GM12878 (cell line): ENCODE results near the gene SMIM14. TPM values are rescaled to one million over a fixed set of nuclear protein-coding genes. Genes with fewer than 3 reads are reported as not detected.

Experiments
- ATAC-seq: fragments of 200-7000 bp; cut with Tn5 transposase; 3 replicates; pipeline ENCODE4 v1.9.1; 2020; ENCODE audit warnings: mild to moderate bottlenecking, moderate library complexity
- BruUV-seq: library from RNA; stranded (reverse); fragments of 400-500 nt; replicated peaks from 2 replicates; lab custom pipeline; 2021; lab: Mats Ljungman, UMichigan
- CTCF ChIA-PET: fragments of 300-600 bp; sonication (Branson Sonifier 250); formaldehyde crosslinking; extraction: SDS; loops from one replicate; lab custom pipeline; 2021; ENCODE audit warnings: inconsistent platforms; lab: Yijun Ruan, JAX
- POLR2A ChIA-PET: fragments of 350-600 bp; formaldehyde crosslinking; extraction: SDS; loops from one replicate; lab custom pipeline; 2021; ENCODE audit warnings: inconsistent platforms; lab: Charles Lee
- RAD21 ChIA-PET: fragments of 300-600 bp; sonication (Branson Sonifier 250); formaldehyde crosslinking; loops from one replicate; lab custom pipeline; 2023; ENCODE audit warnings: antibody characterized with exemption; ENCODE audit not compliant: unreplicated experiment; lab: Charles Lee
- SMC1A ChIA-PET: fragments of 300-600 bp; sonication (Branson Sonifier 250); formaldehyde crosslinking; loops from one replicate; lab custom pipeline; 2023; ENCODE audit not compliant: unreplicated experiment, uncharacterized antibody; lab: Charles Lee
- DNase-seq: peaks from one replicate; pipeline ENCODE4 v3.0.0-alpha.2; 2011; ENCODE audit warnings: low read depth, low spot score
- FAIRE-seq: peaks from 3 replicates; lab custom pipeline; 2011; peaks lifted over from hg19 to GRCh38; lab: Jason Lieb, UNC
- H2AFZ ChIP-seq: 2 replicates; pipeline ENCODE4 v1.6.0; 2011; ENCODE audit warnings: low read depth, low read length, control low read depth; ENCODE audit not compliant: control insufficient read depth
- H3K27ac ChIP-seq: 2 replicates; pipeline ENCODE4 v1.5.1; 2011; ENCODE audit warnings: control low read depth; ENCODE audit not compliant: control insufficient read depth, insufficient read depth
- H3K27me3 ChIP-seq, 2 experiments: replicated peaks in 1 of 2; 2 replicates each; pipeline versions ENCODE4 v1.6.0 to v1.6.1; 2011; ENCODE audit warnings: low read length in 1 of 2; ENCODE audit not compliant: control insufficient read depth in 2 of 2, insufficient read depth in 2 of 2
- H3K36me3 ChIP-seq, 2 experiments: 2 replicates each; pipeline ENCODE4 v1.5.1; 2011; ENCODE audit warnings: low read length in 1 of 2; ENCODE audit not compliant: control insufficient read depth in 2 of 2, insufficient read depth in 2 of 2
- H3K4me1 ChIP-seq: 2 replicates; pipeline ENCODE4 v1.6.1; 2011; ENCODE audit warnings: mild to moderate bottlenecking, low read length, moderate library complexity, mixed read lengths; ENCODE audit not compliant: control insufficient read depth, insufficient read depth
- H3K4me2 ChIP-seq: 2 replicates; pipeline ENCODE4 v1.6.0; 2011; ENCODE audit warnings: control low read depth; ENCODE audit not compliant: control insufficient read depth, insufficient read depth
- H3K4me3 ChIP-seq: fragments of 200-600 bp; sonication (generic); 2 replicates; pipeline ENCODE4 v1.5.1; 2016
- H3K79me2 ChIP-seq: 2 replicates; pipeline ENCODE4 v1.6.0; 2011; ENCODE audit warnings: low read length; ENCODE audit not compliant: control insufficient read depth, insufficient read depth
- H3K9ac ChIP-seq: 2 replicates; pipeline ENCODE4 v1.8.0; 2011; ENCODE audit warnings: low read length, control low read depth, mixed read lengths; ENCODE audit not compliant: control insufficient read depth, insufficient read depth
- H3K9me3 ChIP-seq: replicated peaks from 3 replicates; pipeline ENCODE4 v1.5.1; 2011; ENCODE audit warnings: mild to moderate bottlenecking, low read length; ENCODE audit not compliant: control insufficient read depth, insufficient read depth
- H4K20me1 ChIP-seq: 2 replicates; pipeline ENCODE4 v1.6.0; 2011; ENCODE audit not compliant: control insufficient read depth, insufficient read depth
- BACH1 ChIP-seq: fragments of 450-650 bp; IDR thresholded peaks from 2 replicates; pipeline ENCODE4 v1.6.1; 2017; ENCODE audit warnings: mild to moderate bottlenecking, borderline replicate concordance
- NFYA ChIP-seq: IDR thresholded peaks from 2 replicates; pipeline ENCODE4 v1.6.1; 2011; ENCODE audit warnings: low read depth, mild to moderate bottlenecking, low read length, improper control_type of control experiment, borderline replicate concordance
- RELB ChIP-seq: fragments of 450-650 bp; IDR thresholded peaks from 2 replicates; pipeline ENCODE4 v1.6.1; 2017; ENCODE audit warnings: low read depth, mild to moderate bottlenecking, moderate library complexity
- RUNX3 ChIP-seq: IDR thresholded peaks from 2 replicates; pipeline ENCODE4 v1.6.1; 2012; ENCODE audit warnings: low read length, inconsistent platforms
- SMARCA5 ChIP-seq: fragments of 450-650 bp; IDR thresholded peaks from 2 replicates; pipeline ENCODE4 v1.6.1; 2017; ENCODE audit warnings: mild to moderate bottlenecking
- WGBS: methylation state at CpG from one replicate; pipeline ENCODE4 v1.1.6; 2016; ENCODE audit warnings: low lambda C conversion rate; ENCODE audit not compliant: insufficient replicate concordance, insufficient coverage; ENCODE audit errors: missing lambda C conversion rate; 5-methylcytosine and 5-hydroxymethylcytosine counted together
- in situ Hi-C: fragments of 300-500 bp; cut with MboI; formaldehyde crosslinking; loops from 9 replicates; pipeline ENCODE4 v1.14.3; 2018; ENCODE audit warnings: mixed read lengths
- intact Hi-C: fragments of 100-400 bp; cut with micrococcal nuclease; formaldehyde crosslinking; loops from one replicate; pipeline ENCODE4 v1.14.2; 2022; ENCODE audit not compliant: unreplicated experiment
- polyA plus RNA-seq, 11 experiments: library from polyadenylated mRNA; depleted of rRNA in 4 of 11; unstranded in 6 of 11; stranded (reverse) in 5 of 11; fragments of >200 nt; fragmentation: Nextera tagmentation in 4 of 11; fragmentation: Illumina TruSeq in 1 of 11; extraction: Ambion mirVana in 4 of 11; extraction: Trizol in 1 of 11; gene quantifications; 1 replicate in 1 of 11; 2 replicates in 10 of 11; pipeline versions ENCODE4 v1.2.1 to v1.2.3, GENCODE V29; 2011 to 2016; ENCODE audit warnings: inconsistent platforms in 2 of 11, missing spikeins in 2 of 11, low read depth in 1 of 11
- total RNA-seq, 4 experiments: library from RNA; depleted of rRNA in 3 of 4; stranded (reverse); fragments of >200 nt in 3 of 4; fragmentation: Illumina TruSeq in 1 of 4; extraction: Trizol in 1 of 4; gene quantifications; 2 replicates each; pipeline versions ENCODE4 v1.2.1 to v1.2.3, GENCODE V29; 2013 to 2021

SMIM14 gene
- total and polyA plus RNA-seq, 10 of the 15 experiments (the other 5 are each of a cell fraction or from before 2014, with no cell fraction given): 125 to 671 (median 188) TPM

GRCh38 chr4:39565878-39566600, 72.6 kb downstream of the SMIM14 start:
- DNase-seq (no peak), FAIRE-seq (no peak), ATAC-seq (no peak)
- Histone ChIP-seq H3K4me1 (peaks cover 7% of the 10 kb centered on the region), H3K9ac (no peak overlapping the region), H2AFZ (no peak overlapping the region), H3K4me2 (no peak overlapping the region), H3K27me3 (no peaks in the 10 kb centered on the region), H3K9me3 (peaks cover 6% of the 10 kb centered on the region; the same call in 2 of the 3 replicates), H3K4me3 (no peak overlapping the region), H3K36me3 (peaks cover 3 to 6% of the 10 kb centered on the region in 2 experiments), H3K27ac (no peak overlapping the region), H4K20me1 (no peaks in the 10 kb centered on the region), H3K79me2 (no peaks in the 10 kb centered on the region; the same call in 1 of the 2 replicates)
- ChIA-PET SMC1A (no interaction called here), CTCF (interaction anchor here (1.1 kb wide), 1 partner anchor 15 kb away, joined by 4 read pairs; no protein-coding TSS in a partner anchor), RAD21 (no interaction called here), POLR2A (interaction anchor here (0.5 to 0.7 kb wide), 3 partner anchors 11 to 345 kb away, joined by 4 to 6 read pairs (median 4); no protein-coding TSS in a partner anchor)
- intact Hi-C loops (no loop called here), in situ Hi-C loops (no loop called here)
- no TSS peak for BruUV-seq
- no peak for TF ChIP-seq NFYA
- no peak for TF ChIP-seq RELB
- TF ChIP-seq RUNX3: no peak
- TF ChIP-seq SMARCA5: no peak
- no peak for TF ChIP-seq BACH1
- WGBS: 98% methylated on average over 6 of the region's 6 CpGs
